SU-DHL-6 (cell line): ENCODE measurements around the gene CCNT2.

Experiments
- CTCF ChIP-seq: fragments of 200-600 bp; sonication (generic); IDR thresholded peaks from one replicate; pipeline ENCODE4 v1.5.1; 2017; ENCODE audit warnings: antibody characterized with exemption, mild to moderate bottlenecking, low read length, moderate library complexity; ENCODE audit not compliant: insufficient read depth, poor library complexity, severe bottlenecking
- EZH2phosphoT487 ChIP-seq: fragments of 200-600 bp; sonication (generic), shearing (Covaris generic); conservative IDR thresholded peaks from 2 replicates; pipeline ENCODE4 v1.6.1; 2018; ENCODE audit warnings: mild to moderate bottlenecking, antibody characterized with exemption, low read length, moderate library complexity, mixed read lengths

- no peak for TF ChIP-seq CTCF
- TF ChIP-seq EZH2phosphoT487 = no peak
Measured at GRCh38 chr2:134950886-134951285, 32.3 kb downstream of the CCNT2 start.
